WI38 (cell line): ENCODE data around the gene CLSTN1.

ENCODE experiments used
- H3K4me3 ChIP-seq: 2 replicates; pipeline ENCODE4 v1.5.1; 2011; ENCODE audit warnings: low read depth, mild to moderate bottlenecking, control low read depth, low read length
- TF ChIP-seq, protein P1 (sequence below): IDR thresholded peaks from 2 replicates; pipeline ENCODE4 v1.5.1; 2012; ENCODE audit warnings: low read depth, mild to moderate bottlenecking, control low read depth, low read length

CLSTN1 gene

DNA sequence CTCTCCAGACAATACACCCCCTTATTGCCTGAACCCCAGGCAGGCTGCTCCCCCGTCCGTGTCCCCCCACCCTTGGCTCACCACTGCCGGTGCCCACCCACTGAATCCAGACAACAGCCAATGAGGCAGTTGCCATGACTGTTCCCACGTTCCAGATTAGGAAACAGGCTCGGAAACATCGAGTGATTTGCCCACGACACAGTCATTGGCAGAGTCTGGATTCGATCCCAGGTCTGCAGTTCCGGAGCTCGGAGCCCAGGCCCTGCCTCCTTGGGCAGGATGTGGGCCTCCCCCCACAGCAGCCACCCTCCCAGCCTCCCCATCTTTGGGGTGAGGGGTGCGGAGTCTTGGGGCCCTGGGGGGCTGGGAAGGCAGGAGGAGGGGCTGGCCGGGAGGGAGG, 20.3 kb upstream of the CLSTN1 start:
- no peak overlapping the region for H3K4me3 ChIP-seq
- TF ChIP-seq, protein P1, sequence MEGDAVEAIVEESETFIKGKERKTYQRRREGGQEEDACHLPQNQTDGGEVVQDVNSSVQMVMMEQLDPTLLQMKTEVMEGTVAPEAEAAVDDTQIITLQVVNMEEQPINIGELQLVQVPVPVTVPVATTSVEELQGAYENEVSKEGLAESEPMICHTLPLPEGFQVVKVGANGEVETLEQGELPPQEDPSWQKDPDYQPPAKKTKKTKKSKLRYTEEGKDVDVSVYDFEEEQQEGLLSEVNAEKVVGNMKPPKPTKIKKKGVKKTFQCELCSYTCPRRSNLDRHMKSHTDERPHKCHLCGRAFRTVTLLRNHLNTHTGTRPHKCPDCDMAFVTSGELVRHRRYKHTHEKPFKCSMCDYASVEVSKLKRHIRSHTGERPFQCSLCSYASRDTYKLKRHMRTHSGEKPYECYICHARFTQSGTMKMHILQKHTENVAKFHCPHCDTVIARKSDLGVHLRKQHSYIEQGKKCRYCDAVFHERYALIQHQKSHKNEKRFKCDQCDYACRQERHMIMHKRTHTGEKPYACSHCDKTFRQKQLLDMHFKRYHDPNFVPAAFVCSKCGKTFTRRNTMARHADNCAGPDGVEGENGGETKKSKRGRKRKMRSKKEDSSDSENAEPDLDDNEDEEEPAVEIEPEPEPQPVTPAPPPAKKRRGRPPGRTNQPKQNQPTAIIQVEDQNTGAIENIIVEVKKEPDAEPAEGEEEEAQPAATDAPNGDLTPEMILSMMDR: no peak

DNA sequence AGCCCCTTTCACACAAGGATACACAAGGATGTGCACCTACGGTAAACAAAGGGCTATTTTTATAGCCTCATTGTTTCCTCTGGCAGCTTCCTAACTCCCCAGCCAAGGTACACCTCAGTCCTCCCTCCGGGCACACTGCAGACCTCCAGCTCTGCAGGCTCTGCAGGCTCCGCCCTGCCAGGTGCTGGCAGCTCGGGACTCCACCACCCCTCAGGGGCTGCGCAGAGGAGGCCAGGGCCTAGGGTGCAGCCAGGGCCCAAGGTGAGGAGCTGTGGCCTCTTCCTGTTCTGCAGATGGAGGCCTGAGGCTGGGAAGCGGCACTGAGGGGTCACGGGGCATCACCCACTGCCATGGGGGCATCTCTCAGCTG, 19.8 kb upstream of the CLSTN1 start:
- TF ChIP-seq, protein P1: no peak
- no peak overlapping the region for H3K4me3 ChIP-seq

DNA sequence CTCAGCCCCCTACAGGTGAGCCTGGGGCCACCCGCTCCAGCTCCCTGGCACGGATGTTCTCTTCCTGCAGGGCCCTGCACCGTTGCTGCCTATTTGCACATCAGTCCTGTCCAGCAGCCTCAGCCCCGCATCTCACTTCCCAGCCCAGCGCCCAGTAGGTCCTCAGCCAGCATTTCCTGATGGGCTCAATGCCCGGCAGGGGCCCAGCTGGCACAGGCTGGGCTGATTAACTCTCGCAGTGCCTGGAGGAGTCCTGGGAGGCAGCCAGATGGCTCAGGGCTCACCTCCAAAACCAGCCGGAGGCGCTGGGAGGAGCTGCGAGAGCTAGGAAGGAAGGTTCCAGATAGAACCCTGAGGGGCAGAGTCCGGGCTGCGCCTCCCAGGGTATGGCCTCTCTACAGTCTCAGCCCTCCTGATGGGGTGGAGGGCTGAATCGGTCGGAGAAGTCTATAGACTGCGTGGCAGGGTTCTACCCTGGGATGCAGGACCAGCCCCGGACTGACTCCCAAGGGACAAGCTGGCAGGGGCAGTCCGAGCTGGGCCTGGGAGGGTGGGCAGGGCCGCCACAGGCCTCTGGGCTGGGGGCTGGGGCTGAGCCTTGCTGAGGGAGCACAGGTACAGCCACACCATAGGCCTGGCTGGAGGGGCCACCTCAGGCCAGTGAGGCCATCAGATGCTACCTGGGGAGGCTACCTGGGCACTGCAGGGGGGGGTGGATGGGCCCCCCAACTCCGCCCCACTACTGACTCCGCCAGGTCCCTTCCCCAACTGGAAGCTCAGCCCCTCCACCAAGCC, 19.2 kb upstream of the CLSTN1 start:
- TF ChIP-seq, protein P1: no peak

DNA sequence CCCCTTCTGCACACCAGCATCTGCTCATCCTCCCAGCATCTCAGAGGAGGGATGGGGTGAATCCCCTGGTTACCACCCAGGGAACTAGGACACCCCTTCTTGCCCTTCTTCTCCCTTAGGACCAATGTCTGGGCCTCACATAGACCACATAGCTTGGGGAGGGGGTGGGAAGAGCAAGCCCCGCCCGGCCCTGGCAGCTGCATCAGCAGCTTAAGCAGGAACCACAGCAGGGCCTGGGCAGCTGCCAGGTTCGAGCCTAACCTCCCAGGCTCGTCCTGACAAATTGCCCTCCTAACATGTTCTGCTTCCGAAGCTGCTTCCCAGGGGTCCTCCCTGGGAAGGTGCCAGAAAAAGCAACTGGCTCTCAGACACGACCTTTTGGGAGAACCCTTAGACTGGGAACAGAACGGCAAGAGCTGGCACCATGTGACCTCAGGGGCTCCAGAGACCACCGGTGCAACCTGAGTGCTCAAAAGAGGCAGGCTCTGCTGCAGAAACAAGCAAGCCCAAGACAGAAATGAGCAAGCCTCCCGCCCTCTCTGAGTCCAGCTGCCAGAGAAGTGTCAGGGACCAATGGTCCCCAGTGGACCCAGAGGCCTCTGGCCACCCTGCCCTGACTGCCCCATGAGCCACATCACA, 18.4 kb upstream of the CLSTN1 start:
- H3K4me3 ChIP-seq: no peak overlapping the region
- TF ChIP-seq, protein P1: no peak

More for the DNA sequence above, 19.2 kb upstream of the CLSTN1 start:
- no peak overlapping the region for H3K4me3 ChIP-seq

DNA sequence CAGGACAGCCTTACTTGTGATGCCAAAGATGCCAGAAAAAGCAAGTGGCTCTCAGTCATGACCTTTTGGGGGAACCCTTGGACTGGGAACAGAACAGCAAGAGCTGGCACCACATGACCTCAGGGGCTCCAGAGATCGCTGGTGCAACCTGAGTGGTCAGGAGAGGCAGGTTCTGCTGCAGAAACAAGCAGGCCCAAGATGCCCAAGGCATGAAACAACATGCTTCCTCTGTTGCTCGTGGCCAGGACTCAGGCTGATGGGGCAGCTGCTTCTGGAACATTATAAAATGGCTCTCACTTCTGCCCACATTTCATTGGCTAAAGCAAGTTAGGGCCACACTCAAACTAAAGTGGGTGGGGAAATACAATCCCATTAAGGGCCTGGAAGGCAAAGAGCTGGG, 17.7 kb upstream of the CLSTN1 start:
- TF ChIP-seq, protein P1: no peak
- no peak overlapping the region for H3K4me3 ChIP-seq

DNA sequence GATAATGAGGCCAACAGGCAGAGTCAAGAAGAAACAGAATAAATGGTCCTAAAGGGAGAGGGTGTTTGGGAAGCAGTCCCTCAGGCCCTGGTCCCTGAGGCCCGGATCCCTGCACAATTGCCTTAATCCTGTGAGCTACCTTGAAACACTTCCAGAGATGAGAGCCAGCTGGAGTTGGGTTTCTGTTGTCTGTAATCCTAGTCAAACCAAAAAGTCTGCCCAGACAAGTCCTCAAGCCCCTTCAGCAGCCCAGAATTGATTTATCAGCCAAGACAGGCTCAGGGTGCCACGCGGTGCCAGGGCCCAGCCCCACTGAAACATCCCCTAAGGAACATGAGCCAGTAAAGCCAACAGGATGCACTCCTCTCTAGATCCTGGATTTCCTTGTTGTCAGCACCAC, 16.4 kb upstream of the CLSTN1 start:
- TF ChIP-seq, protein P1: no peak
- H3K4me3 ChIP-seq: no peak overlapping the region

- TF ChIP-seq, protein P1: no peak
- no peak overlapping the region for H3K4me3 ChIP-seq
Measured at GRCh38 chr1:9838946-9839345, 15.2 kb upstream of the CLSTN1 start.
